Measurements from ENCODE around the gene NTM.

NTM gene

GRCh38 chr11:131913267-131913666, 542.9 kb downstream of the NTM start:
- ChIA-PET CTCF (interaction anchor here (0.6 to 4.1 kb wide), 8 partner anchors 45 to 274 kb away, joined by 3 to 27 read pairs (median 4); no protein-coding TSS in a partner anchor), POLR2A (no interaction called here)
- no peaks in the 10 kb centered on the region for H3K36me3 ChIP-seq (ENCODE audit: control insufficient read depth in 2 of 2, insufficient read depth in 1 of 2, low read length in 2 of 2)

DNA sequence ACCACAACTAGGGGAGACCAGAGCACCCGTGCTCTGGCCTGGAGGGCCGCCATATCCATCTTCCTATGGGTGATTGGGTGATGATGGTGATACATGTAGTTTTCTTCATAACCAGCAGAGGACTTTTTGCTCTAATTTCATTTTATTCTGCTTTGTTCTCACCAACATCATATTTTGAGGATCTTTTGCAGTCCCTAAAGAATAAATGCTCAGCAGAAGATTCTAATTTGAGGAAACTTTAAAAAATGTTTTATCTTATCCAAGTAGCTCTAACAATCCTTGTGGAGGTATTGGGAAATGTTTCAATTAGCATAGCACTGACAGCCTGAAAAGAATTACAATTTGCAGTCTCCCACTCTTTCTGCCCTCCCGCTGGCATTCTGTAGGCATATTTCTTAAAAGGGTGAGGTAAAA, 544.0 kb downstream of the NTM start:
- H3K4me1 ChIP-seq (ENCODE audit: control insufficient read depth, insufficient read depth, low read length) = no peaks in the 10 kb centered on the region
- H3K9me3 ChIP-seq (ENCODE audit: control insufficient read depth, insufficient read depth, low read depth, low read length) = no peaks in the 10 kb centered on the region
- H3K27ac ChIP-seq (ENCODE audit: extremely low read depth, low read depth, low read length) = no peak overlapping the region
- CTCF ChIA-PET = interaction anchor here (0.6 to 2.8 kb wide), 6 partner anchors 15 to 223 kb away, joined by 3 to 10 read pairs (median 4); no protein-coding TSS in a partner anchor
- POLR2A ChIA-PET = no interaction called here
- TF ChIP-seq, protein P1, sequence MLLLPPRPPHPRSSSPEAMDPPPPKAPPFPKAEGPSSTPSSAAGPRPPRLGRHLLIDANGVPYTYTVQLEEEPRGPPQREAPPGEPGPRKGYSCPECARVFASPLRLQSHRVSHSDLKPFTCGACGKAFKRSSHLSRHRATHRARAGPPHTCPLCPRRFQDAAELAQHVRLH (tag by site-specific recombination; IDR thresholded peaks at IDR 0.05) = no peak
- TF ChIP-seq ZNF146 (tag by site-specific recombination; IDR thresholded peaks at IDR 0.05) (no peak), ZNF19 (tag by site-specific recombination; IDR thresholded peaks at IDR 0.05; ENCODE audit: low read depth) (no peak), KLF7 (tag by site-specific recombination; IDR thresholded peaks at IDR 0.05; ENCODE audit: borderline replicate concordance) (no peak), ZNF112 (tag by site-specific recombination; IDR thresholded peaks at IDR 0.05) (no peak), ZBTB8A (tag by site-specific recombination; IDR thresholded peaks at IDR 0.05) (no peak), OSR2 (tag by site-specific recombination; IDR thresholded peaks at IDR 0.05) (no peak), ZBTB20 (tag by site-specific recombination; IDR thresholded peaks at IDR 0.05) (no peak), ZBTB17 (tag by site-specific recombination; IDR thresholded peaks at IDR 0.05) (no peak), ZNF785 (tag by site-specific recombination; IDR thresholded peaks at IDR 0.05) (no peak), ZNF624 (tag by site-specific recombination; IDR thresholded peaks at IDR 0.05) (no peak), REPIN1 (tag by site-specific recombination; IDR thresholded peaks at IDR 0.05; ENCODE audit: low read depth) (no peak), ZNF280D (tag by site-specific recombination; IDR thresholded peaks at IDR 0.05) (no peak), KLF16 (tag by site-specific recombination; IDR thresholded peaks at IDR 0.05) (no peak)
- TF ChIP-seq, protein P2, sequence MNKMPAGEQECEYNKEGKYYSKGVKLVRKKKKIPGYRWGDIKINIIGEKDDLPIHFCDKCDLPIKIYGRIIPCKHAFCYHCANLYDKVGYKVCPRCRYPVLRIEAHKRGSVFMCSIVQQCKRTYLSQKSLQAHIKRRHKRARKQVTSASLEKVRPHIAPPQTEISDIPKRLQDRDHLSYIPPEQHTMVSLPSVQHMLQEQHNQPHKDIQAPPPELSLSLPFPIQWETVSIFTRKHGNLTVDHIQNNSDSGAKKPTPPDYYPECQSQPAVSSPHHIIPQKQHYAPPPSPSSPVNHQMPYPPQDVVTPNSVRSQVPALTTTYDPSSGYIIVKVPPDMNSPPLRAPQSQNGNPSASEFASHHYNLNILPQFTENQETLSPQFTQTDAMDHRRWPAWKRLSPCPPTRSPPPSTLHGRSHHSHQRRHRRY (tag by site-specific recombination; IDR thresholded peaks at IDR 0.05) = no peak
- TF ChIP-seq, protein P3, sequence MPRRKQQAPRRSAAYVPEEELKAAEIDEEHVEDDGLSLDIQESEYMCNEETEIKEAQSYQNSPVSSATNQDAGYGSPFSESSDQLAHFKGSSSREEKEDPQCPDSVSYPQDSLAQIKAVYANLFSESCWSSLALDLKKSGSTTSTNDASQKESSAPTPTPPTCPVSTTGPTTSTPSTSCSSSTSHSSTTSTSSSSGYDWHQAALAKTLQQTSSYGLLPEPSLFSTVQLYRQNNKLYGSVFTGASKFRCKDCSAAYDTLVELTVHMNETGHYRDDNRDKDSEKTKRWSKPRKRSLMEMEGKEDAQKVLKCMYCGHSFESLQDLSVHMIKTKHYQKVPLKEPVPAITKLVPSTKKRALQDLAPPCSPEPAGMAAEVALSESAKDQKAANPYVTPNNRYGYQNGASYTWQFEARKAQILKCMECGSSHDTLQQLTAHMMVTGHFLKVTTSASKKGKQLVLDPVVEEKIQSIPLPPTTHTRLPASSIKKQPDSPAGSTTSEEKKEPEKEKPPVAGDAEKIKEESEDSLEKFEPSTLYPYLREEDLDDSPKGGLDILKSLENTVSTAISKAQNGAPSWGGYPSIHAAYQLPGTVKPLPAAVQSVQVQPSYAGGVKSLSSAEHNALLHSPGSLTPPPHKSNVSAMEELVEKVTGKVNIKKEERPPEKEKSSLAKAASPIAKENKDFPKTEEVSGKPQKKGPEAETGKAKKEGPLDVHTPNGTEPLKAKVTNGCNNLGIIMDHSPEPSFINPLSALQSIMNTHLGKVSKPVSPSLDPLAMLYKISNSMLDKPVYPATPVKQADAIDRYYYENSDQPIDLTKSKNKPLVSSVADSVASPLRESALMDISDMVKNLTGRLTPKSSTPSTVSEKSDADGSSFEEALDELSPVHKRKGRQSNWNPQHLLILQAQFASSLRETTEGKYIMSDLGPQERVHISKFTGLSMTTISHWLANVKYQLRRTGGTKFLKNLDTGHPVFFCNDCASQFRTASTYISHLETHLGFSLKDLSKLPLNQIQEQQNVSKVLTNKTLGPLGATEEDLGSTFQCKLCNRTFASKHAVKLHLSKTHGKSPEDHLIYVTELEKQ (tag by site-specific recombination; IDR thresholded peaks at IDR 0.05; ENCODE audit: borderline replicate concordance) = no peak
- no peaks in the 10 kb centered on the region for H3K36me3 ChIP-seq (ENCODE audit: control insufficient read depth in 2 of 2, insufficient read depth in 1 of 2, low read length in 2 of 2)
- H3K4me3 ChIP-seq (ENCODE audit: low read depth, low read length) = no peak overlapping the region

More at GRCh38 chr11:131913267-131913666, 542.9 kb downstream of the NTM start:
- TF ChIP-seq ZNF394 (tag by site-specific recombination; IDR thresholded peaks at IDR 0.05; ENCODE audit: borderline replicate concordance) (no peak), ZEB2 (tag by site-specific recombination; IDR thresholded peaks at IDR 0.05) (no peak), MEIS1 (CRISPR knock-in tag; IDR thresholded peaks at IDR 0.05; ENCODE audit: borderline replicate concordance) (no peak), ZNF433 (tag by site-specific recombination; IDR thresholded peaks at IDR 0.05; ENCODE audit: low read depth) (no peak)
- H3K9me3 ChIP-seq (ENCODE audit: control insufficient read depth, insufficient read depth, low read depth, low read length) = no peaks in the 10 kb centered on the region
- no peaks in the 10 kb centered on the region for H3K4me1 ChIP-seq (ENCODE audit: control insufficient read depth, insufficient read depth, low read length)
- H3K4me3 ChIP-seq (ENCODE audit: low read depth, low read length) = no peak overlapping the region
- no peak overlapping the region for H3K27ac ChIP-seq (ENCODE audit: extremely low read depth, low read depth, low read length)

Measured in HEK293 (cell line).